Measurements from ENCODE around the gene CHERP. TPM values are rescaled to one million over a fixed set of nuclear protein-coding genes. Genes with fewer than 3 reads are reported as not detected.
A peak's percentile ranks its signal among the peaks of the same experiment; 100 is the strongest.

The CHERP gene
- total RNA-seq, 1 experiment from 2014 or later = 101 TPM

GRCh38 chr19:16585808-16586476 is 43.7 kb upstream of the CHERP start:
- Histone ChIP-seq H3K27me3 (ENCODE audit: insufficient read depth, low read length) (no peaks in the 10 kb centered on the region), H3K23ac (ENCODE audit: insufficient read length, low read depth, low read length) (no peak overlapping the region), H4K91ac (ENCODE audit: insufficient read length, low read depth, low read length) (no peak overlapping the region), H4K8ac (replicated peaks; ENCODE audit: insufficient read length, low read depth, low read length) (no peak overlapping the region), H2BK5ac (ENCODE audit: insufficient read length, low read length) (no peak overlapping the region), H3K9me3 (ENCODE audit: control insufficient read depth, low read depth, low read length) (no peaks in the 10 kb centered on the region), H3K23me2 (ENCODE audit: insufficient read length, low read depth, low read length, poor library complexity, severe bottlenecking) (no peaks in the 10 kb centered on the region), H3K56ac (ENCODE audit: insufficient read length, low read depth, low read length) (no peak overlapping the region), H3T11ph (ENCODE audit: low read length) (no peak overlapping the region), H3K27ac (ENCODE audit: insufficient read length, low read depth, low read length) (no peak overlapping the region), H3K79me2 (ENCODE audit: insufficient read depth, low read length) (peaks cover 15% of the 10 kb centered on the region; the same call in 1 of the 2 replicates), H2AK5ac (ENCODE audit: insufficient read length, low read length) (no peak overlapping the region), H2BK12ac (ENCODE audit: insufficient read length, low read depth, low read length) (no peak overlapping the region), H2BK15ac (ENCODE audit: low read depth, low read length) (no peak overlapping the region), H3K79me1 (ENCODE audit: insufficient read depth, low read depth, low read length, poor library complexity, severe bottlenecking) (peaks cover 12% of the 10 kb centered on the region), H2BK20ac (ENCODE audit: low read depth, low read length, poor library complexity, severe bottlenecking) (no peak overlapping the region), H3K4me2 (ENCODE audit: insufficient read depth, insufficient read length, low read length) (no peak overlapping the region), H2AFZ (ENCODE audit: low read length) (no peak overlapping the region), H3K4me1 (ENCODE audit: insufficient read depth, low read length) (peaks cover 13% of the 10 kb centered on the region), H3K18ac (ENCODE audit: insufficient read length, low read depth, low read length) (no peak overlapping the region), H2BK120ac (ENCODE audit: low read depth, low read length, poor library complexity, severe bottlenecking) (no peak overlapping the region), H3K14ac (ENCODE audit: insufficient read depth, low read length) (no peak overlapping the region), H4K5ac (ENCODE audit: insufficient read length, low read depth, low read length) (no peak overlapping the region), H3K4ac (ENCODE audit: low read depth, low read length) (no peak overlapping the region), H4K20me1 (ENCODE audit: control insufficient read depth, insufficient read depth, insufficient read length) (no peaks in the 10 kb centered on the region), H3K9ac (ENCODE audit: extremely low read depth, insufficient read length, low read length) (no peak overlapping the region)
- Mint-ChIP-seq H3K9me3 (no peaks in the 10 kb centered on the region), H3K27me3 (ENCODE audit: low read depth) (no peaks in the 10 kb centered on the region), H3K27ac (peak overlapping the region in 2 of 3 experiments; percentile 84 to 91; a peak in 5 of 7 replicates), H3K36me3 (ENCODE audit: insufficient read depth in 1 of 3, low read depth in 3 of 3) (no peaks in the 10 kb centered on the region), H3K4me3 (peak overlapping the region in 1 of 2 experiments; percentile 29; a peak in 2 of 5 replicates), H3K4me1 (peaks cover 52 to 67% of the 10 kb centered on the region in 2 experiments)
- TF ChIP-seq CTCF (conservative IDR thresholded peaks at IDR 0.05) = no peak
- no CpG with 5 or more reads among the region's 11 CpGs for WGBS (ENCODE audit: extremely low coverage, insufficient read length, low lambda C conversion rate)
- DNase-seq = no peak

All from H9 (cell line).